HepG2 (cell line): Measurements from ENCODE around the gene APBB1. TPM values are rescaled to one million over a fixed set of nuclear protein-coding genes. Genes with fewer than 3 reads are reported as not detected.

Experiments
- ATAC-seq: fragments of 200-7000 bp; cut with Tn5 transposase; 3 replicates; pipeline ENCODE4 v1.9.1; 2020; ENCODE audit warnings: mild to moderate bottlenecking, moderate library complexity
- BruUV-seq: library from RNA; stranded (reverse); fragments of 400-500 nt; replicated peaks from 2 replicates; lab custom pipeline; 2021; lab: Mats Ljungman, UMichigan
- CTCF ChIA-PET: fragments of 300-600 bp; formaldehyde crosslinking; extraction: SDS; loops from one replicate; lab custom pipeline; 2021; ENCODE audit warnings: low total read pairs, inconsistent platforms, low intra/inter-chr PET ratio; lab: Yijun Ruan, JAX
- POLR2A ChIA-PET: fragments of 350-600 bp; sonication (Branson Sonifier 250); formaldehyde crosslinking; loops from one replicate; lab custom pipeline; 2020; ENCODE audit warnings: antibody characterized with exemption, inconsistent platforms; lab: Yijun Ruan, JAX
- DNase-seq: peaks from one replicate; pipeline ENCODE4 v3.0.0-alpha.2; 2015; ENCODE audit warnings: low spot score
- FAIRE-seq: peaks from 3 replicates; lab custom pipeline; 2011; peaks lifted over from hg19 to GRCh38; lab: Jason Lieb, UNC
- H2AFZ ChIP-seq: one replicate; pipeline ENCODE4 v1.6.1; 2011; ENCODE audit warnings: low read length, inconsistent platforms
- H3K27ac ChIP-seq: fragments of 300-600 bp; 3 replicates; pipeline ENCODE4 v1.8.0; 2011; ENCODE audit warnings: mixed run types, mild to moderate bottlenecking, mixed read lengths, low read length, inconsistent platforms; ENCODE audit not compliant: insufficient read depth; ENCODE audit errors: extremely low read length
- H3K27me3 ChIP-seq, 2 experiments: fragments of 200-600 bp in 1 of 2; 2 replicates in 1 of 2; 3 replicates in 1 of 2; pipeline versions ENCODE4 v1.6.0 to v1.8.0; 2011; ENCODE audit warnings: low read length in 2 of 2, mild to moderate bottlenecking in 2 of 2, moderate library complexity in 2 of 2, inconsistent platforms in 1 of 2; ENCODE audit not compliant: insufficient read depth in 2 of 2, control insufficient read depth in 1 of 2
- H3K36me3 ChIP-seq, 2 experiments: fragments of 200-600 bp in 1 of 2; replicated peaks in 1 of 2; 2 replicates in 1 of 2; 3 replicates in 1 of 2; pipeline versions ENCODE4 v1.5.1 to v1.8.0; 2011; ENCODE audit warnings: low read length in 2 of 2, inconsistent platforms in 1 of 2; ENCODE audit not compliant: insufficient read depth in 2 of 2, control insufficient read depth in 1 of 2
- H3K4me1 ChIP-seq: 2 replicates; pipeline ENCODE4 v1.5.1; 2012; ENCODE audit warnings: low read length, inconsistent platforms; ENCODE audit not compliant: insufficient read depth
- H3K4me2 ChIP-seq: 2 replicates; pipeline ENCODE4 v1.6.0; 2011; ENCODE audit warnings: low read depth, low read length, inconsistent platforms
- H3K4me3 ChIP-seq, 3 experiments: fragments of 200-600 bp in 1 of 3; sonication (generic), shearing (Covaris generic) in 1 of 3; replicated peaks in 1 of 3; 2 replicates each; pipeline ENCODE4 v1.5.1; 2011 to 2016; ENCODE audit warnings: low read length in 3 of 3, inconsistent platforms in 2 of 3, low read depth in 2 of 3, mild to moderate bottlenecking in 2 of 3, control low read depth in 1 of 3, mixed read lengths in 1 of 3; ENCODE audit not compliant: insufficient read depth in 1 of 3
- H3K79me2 ChIP-seq: one replicate; pipeline ENCODE4 v1.6.1; 2011; ENCODE audit warnings: low read length, inconsistent platforms; ENCODE audit not compliant: insufficient read depth
- H3K9ac ChIP-seq: 2 replicates; pipeline ENCODE4 v1.6.0; 2011; ENCODE audit warnings: mild to moderate bottlenecking, low read depth, low read length, inconsistent platforms; ENCODE audit not compliant: insufficient read depth
- H3K9me3 ChIP-seq: 2 replicates; pipeline ENCODE4 v1.5.1; 2012; ENCODE audit warnings: mild to moderate bottlenecking, low read length
- H4K20me1 ChIP-seq: 2 replicates; pipeline ENCODE4 v1.6.0; 2011; ENCODE audit warnings: inconsistent platforms, mild to moderate bottlenecking, low read length, moderate library complexity; ENCODE audit not compliant: insufficient read depth
- CBX5 ChIP-seq: sonication (generic); formaldehyde crosslinking; IDR thresholded peaks from 2 replicates; pipeline ENCODE4 v1.4.0; 2020; ENCODE audit warnings: missing genetic modification reagents, borderline replicate concordance
- KMT2B ChIP-seq: IDR thresholded peaks from 2 replicates; pipeline ENCODE4 v1.6.1; 2016; ENCODE audit warnings: missing genetic modification reagents, missing compliant biosample characterization
- MEIS2 ChIP-seq: sonication (generic); formaldehyde crosslinking; IDR thresholded peaks from 2 replicates; pipeline ENCODE4 v1.9.0; 2021; ENCODE audit warnings: mild to moderate bottlenecking, missing genetic modification reagents
- NCOA5 ChIP-seq: sonication (generic); formaldehyde crosslinking; IDR thresholded peaks from 2 replicates; pipeline ENCODE4 v1.4.0; 2020; ENCODE audit warnings: missing genetic modification reagents
- THYN1 ChIP-seq: sonication (generic); formaldehyde crosslinking; IDR thresholded peaks from 2 replicates; pipeline ENCODE4 v1.8.1; 2023; ENCODE audit warnings: low read depth, mild to moderate bottlenecking, moderate library complexity, missing genetic modification reagents, borderline replicate concordance
- ZBTB26 ChIP-seq: IDR thresholded peaks from 2 replicates; pipeline ENCODE4 v1.6.1; 2016; ENCODE audit warnings: missing compliant biosample characterization, missing genetic modification reagents, borderline replicate concordance
- ZNF282 ChIP-seq: fragments of 450-650 bp; IDR thresholded peaks from 2 replicates; pipeline ENCODE4 v1.6.1; 2018; ENCODE audit not compliant: partially characterized antibody
- ZNF318 ChIP-seq: sonication (generic); formaldehyde crosslinking; IDR thresholded peaks from 2 replicates; pipeline ENCODE4 v1.4.0; 2020; ENCODE audit warnings: mild to moderate bottlenecking, missing genetic modification reagents
- ZXDC ChIP-seq: sonication (generic); formaldehyde crosslinking; IDR thresholded peaks from 2 replicates; pipeline ENCODE4 v1.5.0; 2020; ENCODE audit warnings: mild to moderate bottlenecking, missing genetic modification reagents
- WGBS: methylation state at CpG from one replicate; pipeline ENCODE4 v1.1.6; 2017; ENCODE audit warnings: low lambda C conversion rate; 5-methylcytosine and 5-hydroxymethylcytosine counted together
- in situ Hi-C: cut with HindIII; loops from 2 replicates; pipeline ENCODE4 v1.10.0; 2017; ENCODE audit warnings: low pct_unique_long_range_greater_than_20kb; ENCODE audit not compliant: extremely low pct_ligation_motif_present
- intact Hi-C: fragments of 100-400 bp; cut with micrococcal nuclease; formaldehyde crosslinking; loops from one replicate; pipeline ENCODE4 v1.10.0; 2022; ENCODE audit not compliant: unreplicated experiment
- polyA plus RNA-seq, 8 experiments: library from polyadenylated mRNA; depleted of rRNA in 3 of 8; stranded (reverse) in 7 of 8; unstranded in 1 of 8; fragments of >200 nt; fragmentation: Illumina TruSeq in 4 of 8; extraction: Trizol in 4 of 8; gene quantifications; 2 replicates each; pipeline versions ENCODE4 v1.2.1 to v1.2.3, GENCODE V29; 2011 to 2016; ENCODE audit warnings: low read depth in 4 of 8, missing spikeins in 1 of 8, mixed read lengths in 1 of 8; ENCODE audit not compliant: insufficient read depth in 1 of 8
- total RNA-seq, 5 experiments: library from RNA; depleted of rRNA; stranded (reverse); fragments of >200 nt; fragmentation: Illumina TruSeq; extraction: Trizol; gene quantifications; 2 replicates each; pipeline ENCODE4 v1.2.3, GENCODE V29; 2016; ENCODE audit warnings: low read depth in 1 of 5

APBB1 gene
- total and polyA plus RNA-seq, 2 of the 13 experiments (the other 11 are each of a cell fraction or from before 2014, with no cell fraction given): 1.7 to 3.5 TPM

- ChIA-PET CTCF (no interaction called here), POLR2A (no interaction called here)
- TF ChIP-seq ZXDC (CRISPR knock-in tag) (no peak), ZBTB26 (CRISPR knock-in tag) (no peak), CBX5 (no peak), NCOA5 (CRISPR knock-in tag) (no peak), MEIS2 (CRISPR knock-in tag) (no peak), ZNF318 (CRISPR knock-in tag) (no peak), ZNF282 (no peak), THYN1 (CRISPR knock-in tag) (no peak), KMT2B (CRISPR knock-in tag) (no peak)
- WGBS: 86% methylated on average over 4 of the region's 16 CpGs
- Histone ChIP-seq H3K27ac (no peak overlapping the region), H3K27me3 (peaks cover 0 to 3% of the 10 kb centered on the region in 2 experiments; a peak in 3 of 5 replicates), H3K4me2 (no peak overlapping the region), H4K20me1 (no peaks in the 10 kb centered on the region), H3K4me1 (peaks cover 21% of the 10 kb centered on the region), H3K36me3 (no peaks in the 10 kb centered on the region), H3K9me3 (no peaks in the 10 kb centered on the region), H3K4me3 (no peak overlapping the region), H2AFZ (no peak overlapping the region), H3K9ac (no peak overlapping the region), H3K79me2 (no peaks in the 10 kb centered on the region)
- ATAC-seq (no peak), DNase-seq (no peak), FAIRE-seq (no peak)
- in situ Hi-C loops (no loop called here), intact Hi-C loops (loop anchor here (5.0 kb wide), 1 partner anchor 48 kb away; the partner anchor contains the start of gene HPX)
- BruUV-seq: no TSS peak
Measured at GRCh38 chr11:6393989-6394670, 24.8 kb downstream of the APBB1 start.
